GM13977 (cell line): ENCODE measurements around the gene LEMD1.

Experiments used
- DNase-seq: peaks from one replicate; pipeline ENCODE4 v3.0.0; 2012; ENCODE audit warnings: low spot score
- CTCF ChIP-seq: IDR thresholded peaks from 2 replicates; pipeline ENCODE4 v1.5.1; 2012; ENCODE audit warnings: mild to moderate bottlenecking, control low read depth; ENCODE audit not compliant: insufficient read depth; ENCODE audit errors: extremely low read depth, missing control alignments
- in situ Hi-C: fragments of 300-500 bp; cut with MboI; formaldehyde crosslinking; loops from one replicate; pipeline ENCODE4 v1.12.0; 2022; ENCODE audit warnings: low sequenced_read_pairs, low pct_unique_long_range_greater_than_20kb, mixed read lengths, inconsistent platforms; ENCODE audit not compliant: unreplicated experiment

The LEMD1 gene

GRCh38 chr1:205452364-205452763, 30.5 kb upstream of the LEMD1 start:
- in situ Hi-C loops = no loop called here
- no peak for DNase-seq
- TF ChIP-seq CTCF = no peak

- TF ChIP-seq CTCF = no peak
- in situ Hi-C loops = no loop called here
Measured at GRCh38 chr1:205451759-205452164, 29.9 kb upstream of the LEMD1 start.

GRCh38 chr1:205451202-205451601, 29.3 kb upstream of the LEMD1 start:
- in situ Hi-C loops = no loop called here
- DNase-seq = no peak
- no peak for TF ChIP-seq CTCF

More at GRCh38 chr1:205451759-205452164, 29.9 kb upstream of the LEMD1 start:
- no peak for DNase-seq

- DNase-seq = no peak
- no peak for TF ChIP-seq CTCF
- in situ Hi-C loops = no loop called here
Measured at GRCh38 chr1:205450448-205450847, 28.6 kb upstream of the LEMD1 start.

- in situ Hi-C loops = no loop called here
- DNase-seq = no peak
- TF ChIP-seq CTCF = no peak
Measured at GRCh38 chr1:205449750-205450443, 28.0 kb upstream of the LEMD1 start.

GRCh38 chr1:205449254-205449749, 27.4 kb upstream of the LEMD1 start:
- DNase-seq = no peak
- in situ Hi-C loops = no loop called here
- TF ChIP-seq CTCF = no peak
